Tibial nerve (tissue), 3 donors: ENCODE results near the gene CHURC1.

ENCODE experiments used
- CTCF ChIP-seq, 5 experiments: fragments of 200-600 bp in 3 of 5; fragments of 450-650 bp in 2 of 5; sonication (generic) in 3 of 5; IDR thresholded peaks; one replicate each; pipeline ENCODE4 v1.5.1; 2016 to 2019; ENCODE audit warnings: antibody characterized with exemption in 5 of 5, mild to moderate bottlenecking in 3 of 5, moderate library complexity in 2 of 5
- POLR2A ChIP-seq, 2 donors: fragments of 450-650 bp; IDR thresholded peaks; one replicate each; pipeline ENCODE4 v1.6.1; 2017; ENCODE audit warnings: antibody characterized with exemption in 2 of 2, mild to moderate bottlenecking in 2 of 2, moderate library complexity in 2 of 2

GRCh38 chr14:64944041-64944440, 29.8 kb downstream of the CHURC1 start:
- TF ChIP-seq CTCF (IDR thresholded peaks at IDR 0.05) (no peak), POLR2A (IDR thresholded peaks at IDR 0.05) (no peak)
